HuH-7 (cell line): ENCODE measurements around the gene SMG9.
"Not testable (repeated sequence)": the region's sequence is repeated elsewhere in the genome, so short reads cannot be mapped to it uniquely, and the experiment has no call there.

Experiments used
- DNase-seq: peaks from one replicate; pipeline ENCODE4 v3.0.0; 2011; ENCODE audit warnings: low spot score

The SMG9 gene

GRCh38 chr19:43692385-43692784 is 62.4 kb downstream of the SMG9 start:
- no peak for DNase-seq

GRCh38 chr19:43691755-43692154 is 63.0 kb downstream of the SMG9 start:
- no peak for DNase-seq

- DNase-seq, result no peak
These were observed 63.9 kb downstream of the SMG9 start for GRCh38 chr19:43690890-43691289.

- no peak for DNase-seq
These were observed 64.3 kb downstream of the SMG9 start for GRCh38 chr19:43690444-43690843.

- DNase-seq, result no peak
These were observed 66.6 kb downstream of the SMG9 start for GRCh38 chr19:43688059-43688701.

- no peak for DNase-seq
These were observed 67.1 kb downstream of the SMG9 start for GRCh38 chr19:43687660-43687997.

- no peak for DNase-seq
These were observed 70.4 kb downstream of the SMG9 start for GRCh38 chr19:43684326-43684725.

- no peak for DNase-seq
These were observed 70.9 kb downstream of the SMG9 start for GRCh38 chr19:43683905-43684304.

GRCh38 chr19:43682824-43683661 is 71.7 kb downstream of the SMG9 start:
- no peak for DNase-seq

- not testable (repeated sequence) for DNase-seq
These were observed 72.5 kb downstream of the SMG9 start for GRCh38 chr19:43682269-43682668.

GRCh38 chr19:43681821-43682220 is 72.9 kb downstream of the SMG9 start:
- DNase-seq, result no peak

- DNase-seq, result no peak
These were observed 76.1 kb downstream of the SMG9 start for GRCh38 chr19:43678512-43679261.
